Prostate gland (tissue), 2 donors: Measurements from ENCODE around the gene CEP112.

ENCODE experiments used
- CTCF ChIP-seq, 4 experiments: fragments of 200-600 bp in 2 of 4; fragments of 450-650 bp in 2 of 4; sonication (generic) in 2 of 4; IDR thresholded peaks; 1 replicate in 3 of 4; 2 replicates in 1 of 4; pipeline ENCODE4 v1.5.1; 2016 to 2019; ENCODE audit warnings: antibody characterized with exemption in 4 of 4, mild to moderate bottlenecking in 2 of 4, moderate library complexity in 2 of 4
- POLR2A ChIP-seq: fragments of 450-650 bp; IDR thresholded peaks from one replicate; pipeline ENCODE4 v1.6.1; 2016; ENCODE audit warnings: antibody characterized with exemption, mild to moderate bottlenecking
- POLR2AphosphoS5 ChIP-seq: sonication (generic); formaldehyde crosslinking; IDR thresholded peaks from one replicate; pipeline ENCODE4 v1.6.1; 2017; ENCODE audit warnings: antibody characterized with exemption

DNA sequence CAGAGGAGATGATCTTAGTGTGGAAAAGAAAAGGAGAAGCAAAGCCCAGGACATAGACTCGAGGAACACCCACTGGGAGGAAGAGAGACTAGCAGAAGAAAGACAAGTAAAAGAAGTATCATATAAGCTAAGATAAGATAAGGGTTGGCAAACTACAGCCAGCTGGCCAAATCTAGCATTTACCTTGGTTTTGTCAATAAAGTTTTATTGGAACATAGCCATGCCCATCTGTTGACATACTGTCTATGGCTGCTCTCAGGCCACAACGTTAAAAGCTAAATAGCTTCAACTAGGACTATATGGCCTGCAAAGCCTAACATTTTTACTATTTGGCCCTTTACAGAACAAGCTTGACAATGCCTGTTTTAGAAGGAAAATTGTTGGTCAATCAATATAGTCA lies 464.1 kb downstream of the CEP112 start:
- TF ChIP-seq CTCF (IDR thresholded peaks at IDR 0.05) (no peak), POLR2AphosphoS5 (no peak), POLR2A (no peak)
